Measurements from ENCODE around the gene RAB11FIP4.
A peak's percentile ranks its signal among the peaks of the same experiment; 100 is the strongest.

RAB11FIP4 gene

DNA sequence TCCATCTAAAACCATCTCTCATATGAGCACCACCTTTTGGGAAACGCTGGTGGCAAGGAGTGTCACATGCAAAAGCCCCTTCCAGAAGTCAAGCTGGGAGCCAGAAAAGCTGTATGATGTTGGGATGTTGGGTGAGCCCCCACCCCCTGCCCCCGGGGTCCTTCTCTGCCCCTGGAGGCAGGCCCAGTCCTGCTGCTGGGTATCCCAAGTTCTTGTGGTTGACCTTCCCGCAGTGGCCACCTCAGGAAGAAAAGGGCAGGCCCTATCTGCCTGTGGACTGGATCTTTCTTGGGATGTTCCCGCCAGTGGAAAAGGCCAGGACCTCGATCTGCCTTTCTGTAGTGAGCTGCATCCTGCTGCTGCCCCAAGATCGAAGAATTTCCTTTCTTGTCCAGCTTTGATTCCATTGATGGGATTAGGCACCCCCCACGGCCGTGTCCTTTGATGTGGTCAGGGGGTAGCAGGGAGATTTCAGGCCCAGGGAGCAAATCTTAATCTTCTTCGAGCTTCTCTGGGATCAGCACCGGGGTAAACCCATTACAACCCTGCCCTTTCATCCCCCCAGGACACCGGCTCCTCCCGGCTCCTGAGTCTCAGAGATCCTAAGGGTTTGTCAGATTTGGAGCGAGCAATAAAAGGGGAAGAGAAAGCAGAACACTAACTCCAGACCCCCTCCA, 165.6 kb downstream of the RAB11FIP4 start:
- no peaks in the 10 kb centered on the region for H3K36me3 ChIP-seq (ENCODE audit: control insufficient read depth in 2 of 2, insufficient read depth in 1 of 2, low read length in 2 of 2)
- no peaks in the 10 kb centered on the region for H3K9me3 ChIP-seq (ENCODE audit: control insufficient read depth, insufficient read depth, low read depth, low read length)
- peaks cover 13% of the 10 kb centered on the region for H3K4me1 ChIP-seq (ENCODE audit: control insufficient read depth, insufficient read depth, low read length)
- ChIA-PET POLR2A (no interaction called here), CTCF (interaction anchor here (0.6 to 5.3 kb wide), 11 partner anchors 22 to 861 kb away, joined by 3 to 52 read pairs (median 4); no protein-coding TSS in a partner anchor)
- H3K4me3 ChIP-seq (ENCODE audit: low read depth, low read length) = no peak overlapping the region
- H3K27ac ChIP-seq (ENCODE audit: extremely low read depth, low read depth, low read length) = no peak overlapping the region
- TF ChIP-seq ZIC2 (tag by site-specific recombination; IDR thresholded peaks at IDR 0.05) (no peak), SALL2 (tag by site-specific recombination; IDR thresholded peaks at IDR 0.05; ENCODE audit: borderline replicate concordance) (no peak), ZNF138 (tag by site-specific recombination; IDR thresholded peaks at IDR 0.05; ENCODE audit: borderline replicate concordance) (no peak), SETDB1 (IDR thresholded peaks at IDR 0.05; ENCODE audit: insufficient read length, low read length) (no peak), ZSCAN16 (tag by site-specific recombination; IDR thresholded peaks at IDR 0.05) (no peak), ZNF48 (tag by site-specific recombination; IDR thresholded peaks at IDR 0.05) (no peak), ZBTB48 (tag by site-specific recombination; IDR thresholded peaks at IDR 0.05) (no peak), ZNF514 (tag by site-specific recombination; IDR thresholded peaks at IDR 0.05) (no peak)
- TF ChIP-seq, protein P1, sequence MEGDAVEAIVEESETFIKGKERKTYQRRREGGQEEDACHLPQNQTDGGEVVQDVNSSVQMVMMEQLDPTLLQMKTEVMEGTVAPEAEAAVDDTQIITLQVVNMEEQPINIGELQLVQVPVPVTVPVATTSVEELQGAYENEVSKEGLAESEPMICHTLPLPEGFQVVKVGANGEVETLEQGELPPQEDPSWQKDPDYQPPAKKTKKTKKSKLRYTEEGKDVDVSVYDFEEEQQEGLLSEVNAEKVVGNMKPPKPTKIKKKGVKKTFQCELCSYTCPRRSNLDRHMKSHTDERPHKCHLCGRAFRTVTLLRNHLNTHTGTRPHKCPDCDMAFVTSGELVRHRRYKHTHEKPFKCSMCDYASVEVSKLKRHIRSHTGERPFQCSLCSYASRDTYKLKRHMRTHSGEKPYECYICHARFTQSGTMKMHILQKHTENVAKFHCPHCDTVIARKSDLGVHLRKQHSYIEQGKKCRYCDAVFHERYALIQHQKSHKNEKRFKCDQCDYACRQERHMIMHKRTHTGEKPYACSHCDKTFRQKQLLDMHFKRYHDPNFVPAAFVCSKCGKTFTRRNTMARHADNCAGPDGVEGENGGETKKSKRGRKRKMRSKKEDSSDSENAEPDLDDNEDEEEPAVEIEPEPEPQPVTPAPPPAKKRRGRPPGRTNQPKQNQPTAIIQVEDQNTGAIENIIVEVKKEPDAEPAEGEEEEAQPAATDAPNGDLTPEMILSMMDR (tag by site-specific recombination; IDR thresholded peaks at IDR 0.05) = no peak
- TF ChIP-seq, protein P2, sequence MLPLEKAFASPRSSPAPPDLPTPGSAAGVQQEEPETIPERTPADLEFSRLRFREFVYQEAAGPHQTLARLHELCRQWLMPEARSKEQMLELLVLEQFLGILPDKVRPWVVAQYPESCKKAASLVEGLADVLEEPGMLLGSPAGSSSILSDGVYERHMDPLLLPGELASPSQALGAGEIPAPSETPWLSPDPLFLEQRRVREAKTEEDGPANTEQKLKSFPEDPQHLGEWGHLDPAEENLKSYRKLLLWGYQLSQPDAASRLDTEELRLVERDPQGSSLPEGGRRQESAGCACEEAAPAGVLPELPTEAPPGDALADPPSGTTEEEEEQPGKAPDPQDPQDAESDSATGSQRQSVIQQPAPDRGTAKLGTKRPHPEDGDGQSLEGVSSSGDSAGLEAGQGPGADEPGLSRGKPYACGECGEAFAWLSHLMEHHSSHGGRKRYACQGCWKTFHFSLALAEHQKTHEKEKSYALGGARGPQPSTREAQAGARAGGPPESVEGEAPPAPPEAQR (tag by site-specific recombination; IDR thresholded peaks at IDR 0.05) = no peak
- TF ChIP-seq, protein P3, sequence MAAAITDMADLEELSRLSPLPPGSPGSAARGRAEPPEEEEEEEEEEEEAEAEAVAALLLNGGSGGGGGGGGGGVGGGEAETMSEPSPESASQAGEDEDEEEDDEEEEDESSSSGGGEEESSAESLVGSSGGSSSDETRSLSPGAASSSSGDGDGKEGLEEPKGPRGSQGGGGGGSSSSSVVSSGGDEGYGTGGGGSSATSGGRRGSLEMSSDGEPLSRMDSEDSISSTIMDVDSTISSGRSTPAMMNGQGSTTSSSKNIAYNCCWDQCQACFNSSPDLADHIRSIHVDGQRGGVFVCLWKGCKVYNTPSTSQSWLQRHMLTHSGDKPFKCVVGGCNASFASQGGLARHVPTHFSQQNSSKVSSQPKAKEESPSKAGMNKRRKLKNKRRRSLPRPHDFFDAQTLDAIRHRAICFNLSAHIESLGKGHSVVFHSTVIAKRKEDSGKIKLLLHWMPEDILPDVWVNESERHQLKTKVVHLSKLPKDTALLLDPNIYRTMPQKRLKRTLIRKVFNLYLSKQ (tag by site-specific recombination; IDR thresholded peaks at IDR 0.05; ENCODE audit: borderline replicate concordance) = no peak
- TF ChIP-seq, protein P4, sequence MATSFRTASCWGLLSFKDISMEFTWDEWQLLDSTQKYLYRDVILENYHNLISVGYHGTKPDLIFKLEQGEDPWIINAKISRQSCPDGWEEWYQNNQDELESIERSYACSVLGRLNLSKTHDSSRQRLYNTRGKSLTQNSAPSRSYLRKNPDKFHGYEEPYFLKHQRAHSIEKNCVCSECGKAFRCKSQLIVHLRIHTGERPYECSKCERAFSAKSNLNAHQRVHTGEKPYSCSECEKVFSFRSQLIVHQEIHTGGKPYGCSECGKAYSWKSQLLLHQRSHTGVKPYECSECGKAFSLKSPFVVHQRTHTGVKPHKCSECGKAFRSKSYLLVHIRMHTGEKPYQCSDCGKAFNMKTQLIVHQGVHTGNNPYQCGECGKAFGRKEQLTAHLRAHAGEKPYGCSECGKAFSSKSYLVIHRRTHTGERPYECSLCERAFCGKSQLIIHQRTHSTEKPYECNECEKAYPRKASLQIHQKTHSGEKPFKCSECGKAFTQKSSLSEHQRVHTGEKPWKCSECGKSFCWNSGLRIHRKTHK (tag by site-specific recombination; IDR thresholded peaks at IDR 0.05) = no peak
- TF ChIP-seq, protein P5, sequence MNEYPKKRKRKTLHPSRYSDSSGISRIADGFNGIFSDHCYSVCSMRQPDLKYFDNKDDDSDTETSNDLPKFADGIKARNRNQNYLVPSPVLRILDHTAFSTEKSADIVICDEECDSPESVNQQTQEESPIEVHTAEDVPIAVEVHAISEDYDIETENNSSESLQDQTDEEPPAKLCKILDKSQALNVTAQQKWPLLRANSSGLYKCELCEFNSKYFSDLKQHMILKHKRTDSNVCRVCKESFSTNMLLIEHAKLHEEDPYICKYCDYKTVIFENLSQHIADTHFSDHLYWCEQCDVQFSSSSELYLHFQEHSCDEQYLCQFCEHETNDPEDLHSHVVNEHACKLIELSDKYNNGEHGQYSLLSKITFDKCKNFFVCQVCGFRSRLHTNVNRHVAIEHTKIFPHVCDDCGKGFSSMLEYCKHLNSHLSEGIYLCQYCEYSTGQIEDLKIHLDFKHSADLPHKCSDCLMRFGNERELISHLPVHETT (tag by site-specific recombination; IDR thresholded peaks at IDR 0.05) = no peak

DNA sequence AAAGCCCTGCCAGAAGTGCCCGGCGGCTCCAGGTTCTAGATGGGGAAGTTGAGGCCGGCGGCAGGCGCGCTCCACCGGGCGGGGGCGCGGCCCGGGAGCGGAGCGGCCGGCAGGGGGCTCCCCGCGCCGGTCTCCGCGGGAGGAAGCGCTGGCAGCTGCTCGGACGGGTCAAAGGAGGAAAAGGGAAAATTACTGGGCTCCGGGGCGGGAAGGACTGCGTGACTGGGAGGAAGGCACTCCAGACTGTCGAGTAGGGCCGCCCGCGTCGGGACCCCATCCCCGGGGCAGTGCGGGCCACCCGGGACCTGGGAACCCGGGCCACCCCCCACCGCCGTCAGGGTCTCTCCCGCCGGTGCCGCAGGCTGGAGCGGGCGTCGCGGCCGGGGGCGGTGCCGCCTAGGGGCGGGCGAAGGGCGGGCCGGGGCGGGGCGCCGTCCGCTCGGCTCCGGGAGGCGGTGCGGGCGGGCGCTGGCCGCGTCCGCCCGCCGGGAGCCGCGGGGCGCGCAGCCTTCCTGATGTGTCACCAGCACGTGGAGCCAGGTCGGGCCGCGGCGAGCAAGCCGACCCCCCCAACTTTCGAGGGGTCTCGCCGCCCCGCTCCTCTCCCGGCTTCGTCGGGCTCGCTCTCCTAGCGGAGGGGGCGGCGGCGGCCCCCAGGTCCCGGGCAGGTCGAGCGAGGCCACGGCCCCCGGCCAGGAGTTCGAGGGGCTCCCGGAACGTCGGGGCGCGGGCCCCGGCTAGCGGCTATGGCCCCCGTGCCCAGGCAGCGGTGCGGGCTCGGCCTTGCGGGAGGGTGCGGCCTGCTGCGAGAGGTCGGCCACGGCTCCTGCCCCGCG, 167.5 kb downstream of the RAB11FIP4 start:
- no peaks in the 10 kb centered on the region for H3K9me3 ChIP-seq (ENCODE audit: control insufficient read depth, insufficient read depth, low read depth, low read length)
- H3K4me1 ChIP-seq (ENCODE audit: control insufficient read depth, insufficient read depth, low read length) = peaks cover 13% of the 10 kb centered on the region
- ChIA-PET CTCF (interaction anchor here (0.5 to 5.3 kb wide), 15 partner anchors 20 to 311 kb away, joined by 3 to 52 read pairs (median 3); no protein-coding TSS in a partner anchor), POLR2A (interaction anchor here (1.3 kb wide), 1 partner anchor 10 kb away, joined by 3 read pairs; no protein-coding TSS in a partner anchor)
- peak overlapping the region; percentile 52 for H3K4me3 ChIP-seq (ENCODE audit: low read depth, low read length)
- peak overlapping the region; percentile 57; the same call in 1 of the 2 replicates for H3K27ac ChIP-seq (ENCODE audit: extremely low read depth, low read depth, low read length)
- H3K36me3 ChIP-seq (ENCODE audit: control insufficient read depth in 2 of 2, insufficient read depth in 1 of 2, low read length in 2 of 2) = no peaks in the 10 kb centered on the region
- TF ChIP-seq, protein P6, sequence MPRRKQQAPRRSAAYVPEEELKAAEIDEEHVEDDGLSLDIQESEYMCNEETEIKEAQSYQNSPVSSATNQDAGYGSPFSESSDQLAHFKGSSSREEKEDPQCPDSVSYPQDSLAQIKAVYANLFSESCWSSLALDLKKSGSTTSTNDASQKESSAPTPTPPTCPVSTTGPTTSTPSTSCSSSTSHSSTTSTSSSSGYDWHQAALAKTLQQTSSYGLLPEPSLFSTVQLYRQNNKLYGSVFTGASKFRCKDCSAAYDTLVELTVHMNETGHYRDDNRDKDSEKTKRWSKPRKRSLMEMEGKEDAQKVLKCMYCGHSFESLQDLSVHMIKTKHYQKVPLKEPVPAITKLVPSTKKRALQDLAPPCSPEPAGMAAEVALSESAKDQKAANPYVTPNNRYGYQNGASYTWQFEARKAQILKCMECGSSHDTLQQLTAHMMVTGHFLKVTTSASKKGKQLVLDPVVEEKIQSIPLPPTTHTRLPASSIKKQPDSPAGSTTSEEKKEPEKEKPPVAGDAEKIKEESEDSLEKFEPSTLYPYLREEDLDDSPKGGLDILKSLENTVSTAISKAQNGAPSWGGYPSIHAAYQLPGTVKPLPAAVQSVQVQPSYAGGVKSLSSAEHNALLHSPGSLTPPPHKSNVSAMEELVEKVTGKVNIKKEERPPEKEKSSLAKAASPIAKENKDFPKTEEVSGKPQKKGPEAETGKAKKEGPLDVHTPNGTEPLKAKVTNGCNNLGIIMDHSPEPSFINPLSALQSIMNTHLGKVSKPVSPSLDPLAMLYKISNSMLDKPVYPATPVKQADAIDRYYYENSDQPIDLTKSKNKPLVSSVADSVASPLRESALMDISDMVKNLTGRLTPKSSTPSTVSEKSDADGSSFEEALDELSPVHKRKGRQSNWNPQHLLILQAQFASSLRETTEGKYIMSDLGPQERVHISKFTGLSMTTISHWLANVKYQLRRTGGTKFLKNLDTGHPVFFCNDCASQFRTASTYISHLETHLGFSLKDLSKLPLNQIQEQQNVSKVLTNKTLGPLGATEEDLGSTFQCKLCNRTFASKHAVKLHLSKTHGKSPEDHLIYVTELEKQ (tag by site-specific recombination; IDR thresholded peaks at IDR 0.05; ENCODE audit: borderline replicate concordance) = no peak
- TF ChIP-seq ZNF155 (tag by site-specific recombination; IDR thresholded peaks at IDR 0.05) (no peak), ZBTB7A (tag by site-specific recombination; IDR thresholded peaks at IDR 0.05; ENCODE audit: low read depth) (no peak)
- TF ChIP-seq, protein P7, sequence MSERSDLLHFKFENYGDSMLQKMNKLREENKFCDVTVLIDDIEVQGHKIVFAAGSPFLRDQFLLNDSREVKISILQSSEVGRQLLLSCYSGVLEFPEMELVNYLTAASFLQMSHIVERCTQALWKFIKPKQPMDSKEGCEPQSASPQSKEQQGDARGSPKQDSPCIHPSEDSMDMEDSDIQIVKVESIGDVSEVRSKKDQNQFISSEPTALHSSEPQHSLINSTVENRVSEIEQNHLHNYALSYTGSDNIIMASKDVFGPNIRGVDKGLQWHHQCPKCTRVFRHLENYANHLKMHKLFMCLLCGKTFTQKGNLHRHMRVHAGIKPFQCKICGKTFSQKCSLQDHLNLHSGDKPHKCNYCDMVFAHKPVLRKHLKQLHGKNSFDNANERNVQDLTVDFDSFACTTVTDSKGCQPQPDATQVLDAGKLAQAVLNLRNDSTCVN (tag by site-specific recombination; optimal IDR thresholded peaks at IDR 0.05) = peak; percentile 64

Data from HEK293 (cell line).